COLO829 (cell line): Measurements from ENCODE around the gene ENOSF1.

Experiments used
- DNase-seq: peaks from one replicate; pipeline ENCODE4 v3.0.0; 2012; ENCODE audit warnings: low spot score

Gene ENOSF1

DNA sequence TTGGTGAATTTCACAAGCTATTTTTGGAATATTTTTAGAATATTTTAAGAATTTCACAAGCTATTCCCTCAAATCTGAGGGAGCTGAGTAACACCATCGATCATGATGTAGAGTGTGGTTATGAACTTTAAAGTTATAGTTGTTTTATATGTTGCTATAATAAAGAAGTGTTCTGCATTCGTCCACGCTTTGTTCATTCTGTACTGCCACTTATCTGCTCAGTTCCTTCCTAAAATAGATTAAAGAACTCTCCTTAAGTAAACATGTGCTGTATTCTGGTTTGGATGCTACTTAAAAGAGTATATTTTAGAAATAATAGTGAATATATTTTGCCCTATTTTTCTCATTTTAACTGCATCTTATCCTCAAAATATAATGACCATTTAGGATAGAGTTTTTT, 39.1 kb downstream of the ENOSF1 start:
- no peak for DNase-seq

DNA sequence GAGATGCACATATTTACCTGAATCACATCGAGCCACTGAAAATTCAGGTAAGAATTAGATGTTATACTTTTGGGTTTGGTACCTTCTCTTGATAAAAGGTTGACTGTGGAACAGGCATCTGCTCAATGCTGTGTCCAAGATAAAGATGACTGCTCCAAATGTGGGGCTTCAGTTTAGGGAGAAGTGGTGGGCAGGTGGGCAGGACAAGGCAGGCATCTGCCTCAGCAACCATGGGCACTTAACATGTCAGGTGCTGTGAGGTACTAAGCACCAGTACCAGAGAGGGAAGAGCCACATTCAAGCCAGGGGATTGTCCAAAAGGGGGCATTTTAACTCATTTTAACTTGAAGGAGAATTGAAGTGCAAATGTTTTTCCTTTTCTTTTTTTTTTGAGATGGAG, 41.0 kb downstream of the ENOSF1 start:
- no peak for DNase-seq

- DNase-seq: no peak
These were observed 41.9 kb downstream of the ENOSF1 start for GRCh38 chr18:670522-670921.

DNA sequence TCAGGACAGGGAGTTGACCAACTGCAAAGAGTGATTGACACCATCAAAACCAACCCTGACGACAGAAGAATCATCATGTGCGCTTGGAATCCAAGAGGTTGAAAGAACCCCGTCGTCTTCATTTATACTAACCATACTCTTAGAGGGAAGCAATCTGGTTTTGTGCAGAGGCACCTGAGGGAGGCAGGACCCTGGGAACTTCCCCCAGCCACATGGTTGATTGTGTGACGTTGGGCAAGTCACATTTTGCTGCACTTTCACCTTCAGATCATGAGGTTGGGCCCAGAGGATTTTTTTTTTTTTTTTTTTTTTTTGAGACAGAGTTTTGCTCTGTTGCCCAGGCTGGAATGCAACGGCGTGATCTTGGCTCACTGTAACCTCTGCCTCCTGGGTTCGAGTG, 43.4 kb downstream of the ENOSF1 start:
- DNase-seq: no peak

GRCh38 chr18:668260-668659, 44.2 kb downstream of the ENOSF1 start:
- DNase-seq: no peak

- DNase-seq: no peak
These were observed 45.8 kb downstream of the ENOSF1 start for GRCh38 chr18:666628-667027.

DNA sequence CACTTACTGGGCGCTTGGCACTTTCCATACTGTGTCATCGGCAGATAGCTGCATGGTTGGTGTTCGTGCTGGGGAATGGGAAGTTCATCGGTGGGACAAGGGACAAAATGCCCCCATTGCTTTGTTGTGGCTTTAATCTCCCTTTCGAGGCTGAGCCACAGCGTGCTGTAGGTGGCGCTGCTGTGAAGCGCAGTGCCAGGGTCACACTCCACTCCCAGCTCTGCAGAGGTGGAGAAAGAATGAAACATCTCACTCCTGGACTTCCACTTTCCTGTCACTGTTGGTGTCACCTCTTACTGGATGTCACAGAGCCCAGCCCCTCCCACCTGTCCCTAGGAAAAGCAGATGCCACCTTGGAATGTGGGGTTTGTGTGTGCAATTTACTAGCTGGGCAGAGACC, 46.3 kb downstream of the ENOSF1 start:
- DNase-seq: no peak

DNA sequence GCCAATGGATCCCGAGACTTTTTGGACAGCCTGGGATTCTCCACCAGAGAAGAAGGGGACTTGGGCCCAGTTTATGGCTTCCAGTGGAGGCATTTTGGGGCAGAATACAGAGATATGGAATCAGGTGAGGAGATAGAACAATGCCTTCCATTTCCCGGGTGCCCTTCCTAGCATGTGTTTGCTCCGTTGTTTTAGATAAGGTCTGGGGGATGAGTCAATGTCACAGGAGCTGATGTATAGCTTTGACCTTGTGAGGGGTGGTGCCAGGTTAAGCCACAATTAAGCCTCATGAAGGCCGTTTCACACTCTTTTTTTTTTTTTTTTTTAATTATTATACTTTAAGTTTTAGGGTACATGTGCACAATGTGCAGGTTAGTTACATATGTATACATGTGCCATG, 50.2 kb downstream of the ENOSF1 start:
- DNase-seq: no peak

GRCh38 chr18:659597-659996, 52.8 kb downstream of the ENOSF1 start:
- DNase-seq: no peak

DNA sequence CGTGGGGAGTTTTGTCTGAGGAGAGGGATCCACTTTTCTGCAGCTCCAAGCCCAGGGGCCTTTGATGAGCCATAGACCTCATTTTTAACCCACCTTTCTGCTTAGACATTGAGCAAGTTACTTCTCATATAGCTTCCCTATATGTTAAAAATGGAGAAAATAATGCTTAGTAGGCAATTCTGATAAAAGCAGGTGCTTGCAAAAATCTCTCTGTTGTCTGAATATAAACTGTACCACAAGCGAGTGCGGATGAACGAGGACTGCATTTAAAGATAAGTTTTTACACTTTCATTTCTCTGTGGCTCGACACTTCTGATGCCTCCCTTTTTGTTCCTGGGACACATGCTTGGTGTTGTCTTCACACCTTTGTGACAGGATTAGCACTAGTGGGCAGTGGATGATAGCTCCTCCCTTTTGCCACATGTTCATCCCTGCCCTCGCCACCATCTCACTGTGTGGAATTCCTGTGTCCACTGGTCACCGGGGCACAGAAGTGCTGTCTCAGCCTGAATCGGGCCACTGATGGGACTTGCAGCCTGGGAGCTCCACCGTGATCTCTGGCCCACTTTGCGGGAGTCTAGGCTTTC, 53.4 kb downstream of the ENOSF1 start:
- no peak for DNase-seq

DNA sequence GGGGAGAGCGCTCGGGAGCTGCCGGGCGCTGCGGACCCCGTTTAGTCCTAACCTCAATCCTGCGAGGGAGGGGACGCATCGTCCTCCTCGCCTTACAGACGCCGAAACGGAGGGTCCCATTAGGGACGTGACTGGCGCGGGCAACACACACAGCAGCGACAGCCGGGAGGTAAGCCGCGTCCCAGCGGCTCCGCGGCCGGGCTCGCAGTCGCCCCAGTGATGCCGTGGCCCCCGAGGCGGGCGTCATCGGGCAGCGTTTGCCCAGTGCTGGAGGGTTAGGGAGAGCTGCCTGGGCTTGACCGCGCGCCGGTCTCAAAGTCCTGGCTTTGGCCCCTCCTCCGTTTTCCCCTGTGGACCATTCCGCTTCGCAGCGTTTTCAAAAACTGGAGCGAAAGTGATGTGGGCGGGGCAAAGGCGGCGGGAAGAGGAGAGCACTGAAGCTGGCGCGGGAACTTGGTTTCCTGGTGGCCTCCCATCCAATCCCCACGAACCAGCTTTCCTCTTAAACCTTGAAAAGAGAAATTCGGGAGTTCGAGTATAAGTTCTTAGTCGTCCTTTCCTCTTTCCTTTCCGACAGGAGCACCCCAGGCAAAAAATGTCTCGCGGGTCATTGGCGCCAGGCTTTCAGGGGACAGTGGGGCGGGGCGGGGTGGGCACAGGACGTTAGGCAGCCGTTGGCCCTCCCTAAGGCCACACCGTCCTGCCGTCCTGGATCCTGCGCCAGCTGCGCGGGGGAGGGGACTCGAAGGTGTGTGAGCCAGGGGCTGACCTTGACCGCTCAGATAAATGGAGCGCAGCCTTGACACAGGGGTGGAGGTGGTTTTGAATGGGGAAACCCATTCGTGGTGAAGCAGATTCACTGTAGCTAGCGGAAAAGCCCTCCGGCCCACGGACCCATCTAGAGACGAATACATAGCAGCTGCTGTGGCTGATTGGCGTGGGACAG, 54.2 kb downstream of the ENOSF1 start:
- DNase-seq: peak; percentile 73

GRCh38 chr18:657311-658000, 55.0 kb downstream of the ENOSF1 start, which contains the start of gene TYMS:
TYMS (plus strand) TSS chr18:657653; CDS start chr18:657743, 90 bp downstream.
- DNase-seq: peak; percentile 27

- no peak for DNase-seq
These were observed 57.0 kb downstream of the ENOSF1 start for GRCh38 chr18:655445-655844.

DNA sequence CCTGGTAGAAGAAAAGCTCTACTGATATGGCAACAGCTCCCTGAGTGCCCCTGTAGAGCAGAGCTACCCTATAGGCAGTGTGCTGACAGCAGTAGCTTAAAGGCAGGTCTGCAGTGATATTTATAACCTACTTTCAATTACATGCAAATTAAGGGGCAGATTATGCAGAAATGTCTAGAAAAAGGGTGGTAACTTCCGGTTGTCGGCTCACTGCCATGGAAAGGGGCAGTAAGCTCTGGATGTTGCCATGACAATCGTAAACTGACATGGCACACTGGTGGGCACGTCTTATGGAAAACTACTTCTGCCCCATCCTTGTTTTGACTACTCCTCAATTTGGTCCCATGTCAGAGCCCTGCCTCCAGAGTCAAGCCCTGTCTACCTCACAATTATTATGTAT, 57.8 kb downstream of the ENOSF1 start:
- DNase-seq: no peak

GRCh38 chr18:653512-653911, 58.9 kb downstream of the ENOSF1 start:
- no peak for DNase-seq

DNA sequence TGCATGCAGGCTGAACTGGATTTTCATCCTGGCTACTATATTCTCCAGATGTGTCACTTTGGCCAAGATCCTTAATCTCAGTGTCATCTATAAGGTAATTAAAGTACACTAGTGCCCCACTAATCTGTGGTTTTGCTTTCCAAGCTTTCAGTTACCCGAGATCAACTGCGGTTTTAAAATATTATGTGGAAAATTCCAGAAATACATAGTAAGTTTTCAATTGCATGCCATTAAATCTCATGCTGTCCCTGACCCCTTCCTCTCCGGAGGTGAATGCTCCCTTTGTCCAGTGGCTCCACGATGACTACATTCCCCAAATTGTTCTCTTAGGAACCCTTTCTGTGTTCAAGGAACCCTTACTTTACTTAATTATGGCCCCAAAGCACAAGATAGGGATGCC, 60.3 kb downstream of the ENOSF1 start:
- DNase-seq: peak; percentile 37

DNA sequence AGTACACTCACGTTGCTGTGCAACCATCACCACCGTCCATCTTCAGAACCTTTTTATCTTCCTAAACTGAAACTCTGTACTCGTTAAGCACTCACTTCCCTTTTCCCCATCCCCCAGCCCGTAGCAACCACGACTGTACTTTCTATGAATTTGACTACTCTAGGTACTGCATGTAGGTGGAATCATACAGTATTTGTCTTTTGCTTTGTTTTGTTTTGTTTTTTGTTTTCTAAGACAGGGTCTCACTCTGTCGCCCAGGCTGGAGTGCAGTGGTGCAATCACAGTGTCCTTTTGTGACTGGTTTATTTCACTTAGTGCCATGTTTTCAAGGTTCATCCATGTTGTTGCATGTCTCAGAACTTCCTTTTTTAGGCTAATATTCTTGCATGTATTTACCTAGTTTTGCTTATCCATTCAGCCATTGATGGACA, 62.0 kb downstream of the ENOSF1 start:
- no peak for DNase-seq

- no peak for DNase-seq
These were observed 63.1 kb downstream of the ENOSF1 start for GRCh38 chr18:649341-649740.

GRCh38 chr18:647304-647703, 65.1 kb downstream of the ENOSF1 start:
- no peak for DNase-seq

GRCh38 chr18:644395-645004, 67.9 kb downstream of the ENOSF1 start:
- peak; percentile 56 for DNase-seq

GRCh38 chr18:641224-641623, 71.2 kb downstream of the ENOSF1 start:
- no peak for DNase-seq

GRCh38 chr18:635171-635570, 77.3 kb downstream of the ENOSF1 start:
- DNase-seq: no peak
